Measurements from ENCODE around the gene STX16.

Gene STX16

GRCh38 chr20:58655328-58656107, 4.4 kb downstream of the STX16 start:
- no peak for DNase-seq

DNA sequence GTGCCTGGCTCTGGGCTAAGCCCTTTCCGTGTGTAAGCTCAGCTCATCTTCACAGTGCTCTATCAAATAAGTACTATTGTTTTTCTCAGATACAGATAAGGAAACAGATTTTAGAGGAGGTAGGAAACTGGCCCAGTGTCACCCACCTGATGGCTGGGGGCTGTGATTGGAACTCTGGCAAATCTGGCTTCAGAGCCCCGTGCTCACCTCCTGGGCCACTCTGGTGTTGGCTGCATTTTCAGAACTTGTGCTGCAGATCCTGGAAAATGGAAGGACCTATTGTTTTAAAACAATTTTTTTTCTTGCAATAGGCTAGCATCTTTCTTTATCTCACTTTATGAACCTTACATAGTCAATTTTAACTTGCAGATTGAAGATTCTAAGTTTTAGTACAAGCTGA, 5.7 kb downstream of the STX16 start:
- no peak for DNase-seq

DNA sequence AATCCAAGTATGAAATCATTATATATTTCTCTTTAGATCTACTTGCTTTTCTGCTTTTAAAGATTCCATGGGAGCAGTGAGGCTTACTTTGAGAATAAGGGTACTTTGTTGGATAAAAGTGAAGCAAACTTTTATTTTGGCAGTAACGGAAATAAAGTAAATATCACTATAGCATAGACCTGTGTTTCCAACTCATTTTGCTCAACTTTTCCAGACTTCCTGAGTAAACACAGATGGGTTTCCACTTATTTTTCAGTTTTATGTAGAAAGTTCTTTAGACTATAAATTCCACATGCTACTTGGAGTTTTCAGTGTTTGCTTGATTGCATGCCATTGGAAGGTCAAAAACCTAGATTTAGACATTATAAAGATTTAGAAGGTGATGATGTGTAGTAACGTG, 6.2 kb downstream of the STX16 start:
- DNase-seq = no peak

DNA sequence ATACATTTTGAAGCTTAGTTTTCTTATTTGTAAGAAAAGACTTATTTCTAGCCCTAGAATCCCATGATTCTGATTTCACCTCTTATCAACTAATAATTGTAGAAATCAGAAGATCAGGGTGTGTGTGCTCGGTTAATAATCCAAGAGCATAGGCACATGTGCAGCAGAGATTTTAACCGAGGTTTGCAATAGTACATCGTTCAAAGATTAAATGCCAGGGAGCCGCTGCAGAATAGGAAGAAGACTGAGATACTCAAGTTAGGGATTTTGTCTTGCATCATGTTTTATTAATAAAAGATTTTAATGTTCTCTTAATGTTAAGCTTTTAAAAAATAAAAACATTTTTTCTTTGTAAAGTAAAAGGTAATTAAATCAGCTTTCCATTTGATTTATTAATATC, 6.9 kb downstream of the STX16 start:
- DNase-seq = no peak

- no peak for DNase-seq
Observed at GRCh38 chr20:58658760-58659159, 7.7 kb downstream of the STX16 start.

DNA sequence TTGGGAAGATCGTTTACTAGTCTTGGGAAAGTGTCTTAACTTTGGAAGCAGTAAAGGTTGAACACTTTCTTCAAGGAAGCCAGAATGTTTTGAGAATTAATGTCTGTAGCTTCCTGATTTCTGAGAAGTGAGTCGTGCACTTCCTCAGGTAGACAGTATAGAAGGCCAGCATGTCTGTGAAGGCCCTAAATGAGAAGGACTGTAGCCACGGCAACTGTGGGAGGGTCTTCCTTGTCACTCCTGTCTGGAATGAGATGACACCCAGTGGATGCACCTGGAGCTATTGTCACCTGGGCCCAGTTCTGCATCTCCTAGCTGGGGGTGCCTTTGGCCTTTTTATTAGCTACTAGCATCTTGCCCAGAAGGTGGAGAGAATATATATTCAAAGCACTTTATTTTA, 8.8 kb downstream of the STX16 start:
- DNase-seq = peak; percentile 38

- peak; percentile 67 for DNase-seq
Observed at GRCh38 chr20:58660855-58661597, 9.9 kb downstream of the STX16 start.

DNA sequence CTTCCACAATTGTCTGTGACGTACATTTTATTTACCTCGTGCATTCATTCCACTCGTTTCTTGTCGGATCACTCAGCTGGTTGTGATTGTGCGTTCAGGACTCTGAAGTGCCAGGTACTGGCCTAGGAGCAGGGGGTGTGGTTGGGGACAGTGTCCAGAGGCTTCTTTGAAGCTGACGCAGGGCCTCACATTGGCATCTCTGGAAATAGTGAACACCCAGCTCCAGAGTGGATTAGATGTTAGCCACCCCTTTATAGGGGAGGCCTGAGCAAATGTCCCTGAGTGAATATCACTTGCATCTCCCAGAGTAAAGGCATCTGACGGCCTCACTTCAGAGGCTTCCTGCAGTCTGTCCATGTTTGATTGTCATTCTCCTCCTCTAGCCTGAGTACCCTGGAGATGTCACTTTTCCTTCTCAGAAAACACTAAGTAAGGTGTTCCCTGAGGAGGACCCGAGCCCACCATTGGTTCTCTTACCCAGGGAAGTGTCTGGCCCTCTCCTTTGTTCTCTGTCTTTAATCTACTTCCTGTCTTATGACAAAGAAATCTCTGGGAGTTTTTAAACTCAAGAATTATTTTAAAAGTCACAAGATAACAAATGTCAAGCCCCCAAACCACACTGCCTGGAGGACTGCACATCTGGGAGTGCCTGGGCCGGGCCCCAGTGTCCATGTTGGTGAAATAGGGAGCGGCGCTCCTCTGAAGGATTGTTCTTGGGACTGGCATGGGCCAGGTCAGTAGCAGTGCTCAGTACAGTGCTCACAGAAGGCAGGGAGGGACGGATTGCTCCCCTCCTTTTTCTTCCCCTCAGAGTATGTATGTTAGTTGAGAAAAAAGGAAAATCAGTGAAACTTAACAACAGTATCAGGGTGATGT, 10.8 kb downstream of the STX16 start:
- DNase-seq = peak; percentile 24

DNA sequence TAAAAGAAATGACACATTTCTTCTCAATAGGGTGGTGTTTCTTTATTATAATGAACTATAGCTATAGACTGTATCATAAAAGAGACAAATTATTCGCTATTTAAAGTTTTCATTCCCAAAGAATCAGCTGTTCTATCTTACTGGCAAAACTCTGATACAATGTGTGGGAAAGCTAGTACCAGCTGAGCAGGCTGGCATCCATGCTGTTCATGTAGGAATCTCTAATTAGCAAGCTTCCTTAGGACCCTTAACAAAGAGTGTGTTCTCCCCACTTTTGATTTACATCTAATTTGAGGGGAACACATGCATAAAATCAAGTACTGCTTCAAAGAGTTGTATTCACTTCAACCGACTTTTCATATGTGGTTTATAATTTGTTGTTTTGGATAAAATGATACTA, 13.2 kb downstream of the STX16 start:
- DNase-seq = no peak

GRCh38 chr20:58664883-58665282, 13.8 kb downstream of the STX16 start:
- DNase-seq = no peak

DNA sequence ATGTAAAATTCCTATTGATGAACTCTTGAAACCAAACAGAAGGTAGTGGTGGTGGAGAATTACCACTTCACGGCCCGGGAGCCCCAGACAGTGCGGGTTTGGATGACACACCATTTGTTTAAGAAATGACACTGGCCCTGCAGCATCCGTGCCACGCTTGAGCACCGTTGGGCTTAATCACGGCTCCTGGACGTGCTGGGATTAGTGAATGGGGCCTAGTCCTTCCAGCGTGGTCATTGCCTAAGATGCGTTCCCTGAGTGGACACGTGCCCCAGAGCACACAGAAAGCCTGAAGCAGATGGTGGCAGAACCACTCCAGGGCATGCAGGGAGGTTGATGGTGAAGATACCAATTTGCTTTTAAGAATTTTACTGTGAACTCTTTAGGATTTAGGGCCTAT, 14.5 kb downstream of the STX16 start:
- DNase-seq = no peak

GRCh38 chr20:58666702-58667101, 15.6 kb downstream of the STX16 start:
- no peak for DNase-seq

- DNase-seq = no peak
Observed at GRCh38 chr20:58667975-58668374, 16.9 kb downstream of the STX16 start.

GRCh38 chr20:58668901-58669286, 17.8 kb downstream of the STX16 start:
- DNase-seq = no peak

DNA sequence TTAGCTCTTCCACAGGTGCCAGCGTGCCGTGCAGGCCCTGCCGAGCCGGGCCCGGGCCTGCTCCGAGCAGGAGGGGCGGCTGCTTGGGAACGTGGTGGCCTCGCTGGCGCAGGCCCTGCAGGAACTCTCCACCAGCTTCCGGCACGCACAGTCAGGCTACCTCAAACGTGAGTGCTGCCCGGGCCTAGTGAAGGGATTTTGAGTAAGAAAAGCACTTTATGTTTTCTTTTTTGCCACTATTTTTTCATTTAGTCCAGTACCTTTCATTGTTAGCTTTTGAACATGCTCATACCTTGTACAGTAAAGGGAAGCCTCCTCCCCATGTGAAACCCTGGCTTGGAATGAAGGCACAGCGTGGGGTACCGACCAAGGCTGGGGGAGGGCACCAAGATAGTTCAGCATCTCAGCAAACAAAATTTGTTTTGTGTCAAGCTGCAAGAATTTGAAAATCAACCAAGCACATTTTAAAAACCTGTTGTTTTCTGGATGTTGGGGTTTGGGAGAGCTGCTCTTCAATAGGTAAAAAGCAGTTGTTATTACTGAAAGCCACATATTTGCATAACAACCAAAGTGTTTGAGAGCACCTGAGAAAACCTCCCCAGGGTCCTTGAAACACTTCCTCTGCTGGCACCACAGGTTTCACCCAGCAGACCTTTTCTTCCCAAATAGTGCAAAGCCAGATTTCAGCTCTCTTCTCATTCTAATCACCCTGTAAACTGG, 18.4 kb downstream of the STX16 start:
- DNase-seq = no peak

DNA sequence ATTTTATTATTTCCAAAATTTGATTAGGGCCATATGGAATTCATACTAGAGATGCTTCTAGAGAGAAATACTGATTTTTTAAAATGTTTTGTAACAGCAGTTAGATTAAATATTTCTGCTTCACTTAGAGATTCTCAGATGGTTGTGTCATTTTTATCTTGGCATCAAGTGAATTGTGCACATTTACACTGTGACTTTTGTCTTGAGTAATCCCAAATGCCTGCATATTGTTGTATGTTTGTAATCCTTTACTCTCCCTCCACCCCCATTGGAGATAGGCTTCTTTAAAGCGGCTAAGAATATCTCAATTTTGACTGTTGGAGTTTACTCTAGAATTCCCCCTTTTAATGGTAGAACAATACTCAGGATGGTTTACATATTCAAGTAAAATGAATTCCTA, 19.0 kb downstream of the STX16 start:
- no peak for DNase-seq

DNA sequence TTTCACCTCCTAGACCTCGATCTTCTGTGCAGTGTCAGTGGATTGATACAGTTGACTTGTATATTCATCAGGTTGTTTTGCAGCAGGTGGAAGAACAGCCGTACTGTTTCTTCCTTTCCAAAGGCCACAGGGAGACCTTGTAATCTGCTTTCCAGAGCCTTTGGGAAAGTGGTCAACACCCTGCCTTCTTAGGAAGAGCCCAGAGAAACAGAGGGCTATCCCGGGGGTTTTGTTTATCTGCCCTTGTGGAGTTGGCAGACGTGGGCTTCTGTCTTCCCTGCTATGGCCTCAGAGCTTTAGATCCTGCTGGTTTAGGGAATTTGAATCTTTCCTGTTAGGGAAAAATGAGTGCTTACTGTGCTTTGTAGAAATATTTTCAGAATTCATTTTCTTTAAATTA, 19.6 kb downstream of the STX16 start:
- no peak for DNase-seq

DNA sequence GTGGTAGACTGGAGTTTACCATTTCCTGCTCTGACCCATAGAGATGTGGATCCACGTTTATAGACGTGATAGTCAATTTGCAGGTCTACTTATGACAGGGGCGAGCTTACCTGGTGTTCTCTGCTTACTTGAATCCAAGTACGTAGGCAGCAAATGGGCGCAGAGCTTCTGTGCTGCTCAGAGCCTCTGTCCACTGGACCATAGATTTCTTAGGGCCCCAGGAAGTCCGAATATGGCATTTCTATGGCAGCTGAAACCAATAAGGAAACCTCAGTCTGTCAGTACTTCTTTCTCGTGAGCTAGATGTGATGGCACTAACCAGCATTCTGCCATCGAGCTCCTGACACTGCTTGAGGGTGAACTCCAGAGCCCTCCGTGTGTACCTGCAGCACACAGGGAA, 22.0 kb downstream of the STX16 start:
- no peak for DNase-seq

DNA sequence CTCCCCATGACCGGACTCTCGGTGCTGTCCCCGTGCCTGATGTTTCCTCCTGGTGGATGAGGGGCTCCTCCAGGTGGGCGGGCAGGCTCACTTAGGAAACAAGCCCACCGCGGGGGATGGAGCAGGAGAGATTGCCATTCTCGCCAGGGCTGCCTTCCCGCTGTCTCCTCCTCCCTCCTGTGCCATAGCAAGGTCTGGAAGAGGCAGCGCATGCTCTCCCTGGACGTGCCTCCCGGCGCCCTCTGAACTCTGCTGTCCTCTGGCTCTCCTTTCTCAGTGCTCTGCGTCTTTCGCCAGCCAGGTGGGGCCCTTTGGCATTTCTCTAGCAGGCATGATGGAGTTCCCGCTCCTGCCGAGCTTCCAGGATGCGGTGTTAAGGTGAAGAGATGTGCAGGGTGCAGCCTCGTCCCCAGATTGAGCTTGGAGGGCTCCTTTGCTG, 24.1 kb downstream of the STX16 start:
- no peak for DNase-seq

DNA sequence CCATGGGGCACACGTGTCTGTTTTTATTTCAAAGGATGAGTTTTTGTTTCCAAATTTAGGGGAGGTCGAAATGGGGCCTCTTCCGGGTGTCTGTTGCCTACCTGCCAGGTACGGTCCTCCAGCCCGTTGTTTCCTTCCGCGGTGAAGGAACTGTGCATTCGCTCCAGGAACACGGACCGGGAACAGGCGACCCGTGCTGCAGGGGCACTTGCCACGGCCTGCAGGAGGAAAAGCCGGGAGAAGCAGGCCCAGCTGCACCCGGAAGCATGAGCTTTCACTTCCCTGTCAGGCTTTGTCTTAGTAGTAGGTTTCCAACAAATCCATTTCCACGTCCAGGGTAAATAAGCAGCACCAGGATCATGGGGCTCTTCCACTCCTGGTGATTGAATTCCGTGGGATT, 24.6 kb downstream of the STX16 start:
- DNase-seq = no peak

- DNase-seq = no peak
Observed at GRCh38 chr20:58676161-58676560, 25.1 kb downstream of the STX16 start.

GRCh38 chr20:58677079-58677604, 26.1 kb downstream of the STX16 start:
- DNase-seq = no peak

- no peak for DNase-seq
Observed at GRCh38 chr20:58677808-58678207, 26.7 kb downstream of the STX16 start.

Data from activated T-cell treated with anti-CD3 and anti-CD28 coated beads, Interleukin-2, amount 50 U/mL, for 1 hour (primary cell).